Muscle layer of duodenum (tissue), 2 donors: Measurements from ENCODE around the gene TTC9C.
"Not testable (repeated sequence)": the region's sequence is repeated elsewhere in the genome, so short reads cannot be mapped to it uniquely, and the experiment has no call there.

Source experiments
- H3K27ac ChIP-seq: one replicate; pipeline ENCODE4 v1.7.0; 2013; ENCODE audit warnings: mild to moderate bottlenecking, low read length
- H3K27me3 ChIP-seq: one replicate; pipeline ENCODE4 v1.7.0; 2013; ENCODE audit warnings: low read depth, mild to moderate bottlenecking, control low read depth, low read length
- H3K36me3 ChIP-seq, 2 donors: one replicate each; pipeline ENCODE4 v1.7.0; 2013; ENCODE audit warnings: low read length in 2 of 2, control low read depth in 1 of 2, mild to moderate bottlenecking in 1 of 2; ENCODE audit not compliant: insufficient read depth in 2 of 2, control insufficient read depth in 1 of 2
- H3K4me1 ChIP-seq, 2 donors: one replicate each; pipeline ENCODE4 v1.7.0; 2013; ENCODE audit warnings: low read length in 2 of 2, mild to moderate bottlenecking in 2 of 2, control low read depth in 1 of 2, moderate library complexity in 1 of 2; ENCODE audit not compliant: insufficient read depth in 2 of 2, control insufficient read depth in 1 of 2
- H3K4me3 ChIP-seq, 2 donors: one replicate each; pipeline ENCODE4 v1.7.0; 2013; ENCODE audit warnings: low read length in 2 of 2, low read depth in 1 of 2, mild to moderate bottlenecking in 1 of 2
- H3K9me3 ChIP-seq, 2 donors: one replicate each; pipeline ENCODE4 v1.7.0; 2013; ENCODE audit warnings: low read length in 2 of 2, control low read depth in 1 of 2, mild to moderate bottlenecking in 1 of 2; ENCODE audit not compliant: control insufficient read depth in 1 of 2
- donor health status: healthy.

Gene TTC9C

GRCh38 chr11:62728171-62728988 lies at the start of gene TTC9C:
Gene TTC9C, plus strand, starts transcription at chr11:62728486. Its CDS starts 363 bp downstream, at chr11:62728849.
- Histone ChIP-seq H3K27me3 (no peaks in the 10 kb centered on the region), H3K27ac (peak within 1 kb of the TSS; percentile 99), H3K9me3 (no peaks in the 10 kb centered on the region), H3K36me3 (peaks cover 8 to 14% of the 10 kb centered on the region in 2 donors), H3K4me1 (peaks cover 4 to 47% of the 10 kb centered on the region in 2 donors), H3K4me3 (peak within 1 kb of the TSS; percentile 92 to 96)

GRCh38 chr11:62678770-62679696 lies 49.3 kb upstream of the TTC9C start, which contains the start of gene UBXN1:
Gene UBXN1, minus strand, starts transcription at chr11:62679073. Its CDS starts 150 bp downstream, at chr11:62678923.
- H3K9me3 ChIP-seq, result no peaks in the 10 kb centered on the region
- no peaks in the 10 kb centered on the region for H3K27me3 ChIP-seq
- peaks cover 6 to 26% of the 10 kb centered on the region in 2 donors for H3K4me1 ChIP-seq
- peak within 1 kb of the TSS; percentile 83 for H3K27ac ChIP-seq
- H3K4me3 ChIP-seq, result peak within 1 kb of the TSS; percentile 84 to 96
- H3K36me3 ChIP-seq, result peaks cover 13 to 24% of the 10 kb centered on the region in 2 donors

- Histone ChIP-seq H3K36me3 (peaks cover 13 to 19% of the 10 kb centered on the region in 2 donors), H3K27me3 (no peaks in the 10 kb centered on the region), H3K4me1 (peaks cover 6 to 26% of the 10 kb centered on the region in 2 donors), H3K9me3 (no peaks in the 10 kb centered on the region), H3K27ac (no peak overlapping the region), H3K4me3 (no peak overlapping the region)
Measured at GRCh38 chr11:62680825-62681240, 47.5 kb upstream of the TTC9C start.

GRCh38 chr11:62682518-62682917 lies 45.8 kb upstream of the TTC9C start:
- no peak overlapping the region for H3K27ac ChIP-seq
- H3K27me3 ChIP-seq, result no peaks in the 10 kb centered on the region
- no peak overlapping the region for H3K4me3 ChIP-seq

GRCh38 chr11:62687508-62688396 lies 40.5 kb upstream of the TTC9C start:
- Histone ChIP-seq H3K9me3 (no peaks in the 10 kb centered on the region), H3K27ac (no peak overlapping the region), H3K36me3 (peaks cover 22 to 27% of the 10 kb centered on the region in 2 donors), H3K27me3 (no peaks in the 10 kb centered on the region), H3K4me1 (peaks cover 0 to 12% of the 10 kb centered on the region in 2 donors), H3K4me3 (peak overlapping the region; percentile 47)

More at GRCh38 chr11:62682518-62682917, 45.8 kb upstream of the TTC9C start:
- Histone ChIP-seq H3K36me3 (peaks cover 0 to 5% of the 10 kb centered on the region in 2 donors), H3K9me3 (no peaks in the 10 kb centered on the region), H3K4me1 (peaks cover 6 to 15% of the 10 kb centered on the region in 2 donors)

- H3K27me3 ChIP-seq, result no peaks in the 10 kb centered on the region
- H3K27ac ChIP-seq, result peak overlapping the region; percentile 49
- H3K36me3 ChIP-seq, result peaks cover 25 to 30% of the 10 kb centered on the region in 2 donors
- H3K4me3 ChIP-seq, result peak overlapping the region; percentile 47
- H3K4me1 ChIP-seq, result peaks cover 0 to 12% of the 10 kb centered on the region in 2 donors
- H3K9me3 ChIP-seq, result no peaks in the 10 kb centered on the region
Measured at GRCh38 chr11:62688491-62688890, 39.8 kb upstream of the TTC9C start.

- H3K27me3 ChIP-seq, result no peaks in the 10 kb centered on the region
- no peaks in the 10 kb centered on the region for H3K9me3 ChIP-seq
- H3K27ac ChIP-seq, result peak within 1 kb of the TSS; percentile 74
- peaks cover 25 to 30% of the 10 kb centered on the region in 2 donors for H3K36me3 ChIP-seq
- H3K4me1 ChIP-seq, result peaks cover 0 to 12% of the 10 kb centered on the region in 2 donors
- H3K4me3 ChIP-seq, result peak within 1 kb of the TSS; percentile 47 to 49
Measured at GRCh38 chr11:62689421-62690183, 38.7 kb upstream of the TTC9C start, which contains the start of gene LRRN4CL. Gene LRRN4CL, minus strand, starts transcription at chr11:62689530. Its CDS starts 1,022 bp downstream, at chr11:62688508.

- H3K27ac ChIP-seq, H3K9me3 ChIP-seq, H3K4me3 ChIP-seq, H3K27me3 ChIP-seq: not testable (repeated sequence)
- peaks cover 25 to 30% of the 10 kb centered on the region in 2 donors for H3K36me3 ChIP-seq
- H3K4me1 ChIP-seq, result peaks cover 0 to 12% of the 10 kb centered on the region in 2 donors
Measured at GRCh38 chr11:62693624-62694023, 34.7 kb upstream of the TTC9C start.

- Histone ChIP-seq H3K4me3 (no peak overlapping the region), H3K27ac (no peak overlapping the region), H3K27me3 (no peaks in the 10 kb centered on the region), H3K9me3 (no peaks in the 10 kb centered on the region), H3K4me1 (peaks cover 0 to 12% of the 10 kb centered on the region in 2 donors), H3K36me3 (peaks cover 25 to 30% of the 10 kb centered on the region in 2 donors)
Measured at GRCh38 chr11:62694455-62695167, 33.7 kb upstream of the TTC9C start.
